Bronchial epithelial cell (primary cell): Measurements from ENCODE around the gene SHC2. TPM values are rescaled to one million over a fixed set of nuclear protein-coding genes. Genes with fewer than 3 reads are reported as not detected.
A peak's percentile ranks its signal among the peaks of the same experiment; 100 is the strongest.

ENCODE experiments used
- DNase-seq: peaks from one replicate; pipeline ENCODE4 v3.0.0-alpha.2; 2010; ENCODE audit warnings: low read depth
- FAIRE-seq: peaks from 2 replicates; lab custom pipeline; 2011; peaks lifted over from hg19 to GRCh38; lab: Jason Lieb, UNC
- H3K27me3 ChIP-seq: 2 replicates; pipeline ENCODE4 v1.5.1; 2011; ENCODE audit warnings: low read length; ENCODE audit not compliant: control insufficient read depth, insufficient read depth
- H3K36me3 ChIP-seq: 2 replicates; pipeline ENCODE4 v1.5.1; 2011; ENCODE audit warnings: low read length; ENCODE audit not compliant: control insufficient read depth, insufficient read depth
- H3K4me3 ChIP-seq: 2 replicates; pipeline ENCODE4 v1.5.1; 2011; ENCODE audit warnings: mild to moderate bottlenecking, low read depth, low read length, control low read depth
- total RNA-seq: library from RNA; depleted of rRNA; stranded (reverse); fragments of >200 nt; gene quantifications from 2 replicates; pipeline ENCODE4 v1.2.1, GENCODE V29; 2014
- TF ChIP-seq, protein P1 (sequence below): IDR thresholded peaks from 2 replicates; pipeline ENCODE4 v1.5.1; 2011; ENCODE audit warnings: mild to moderate bottlenecking, moderate library complexity, low read length, control low read depth, inconsistent platforms; ENCODE audit not compliant: insufficient read depth, severe bottlenecking

Gene SHC2
- total RNA-seq, 1 donor from 2014 or later: under 0.01 TPM

DNA sequence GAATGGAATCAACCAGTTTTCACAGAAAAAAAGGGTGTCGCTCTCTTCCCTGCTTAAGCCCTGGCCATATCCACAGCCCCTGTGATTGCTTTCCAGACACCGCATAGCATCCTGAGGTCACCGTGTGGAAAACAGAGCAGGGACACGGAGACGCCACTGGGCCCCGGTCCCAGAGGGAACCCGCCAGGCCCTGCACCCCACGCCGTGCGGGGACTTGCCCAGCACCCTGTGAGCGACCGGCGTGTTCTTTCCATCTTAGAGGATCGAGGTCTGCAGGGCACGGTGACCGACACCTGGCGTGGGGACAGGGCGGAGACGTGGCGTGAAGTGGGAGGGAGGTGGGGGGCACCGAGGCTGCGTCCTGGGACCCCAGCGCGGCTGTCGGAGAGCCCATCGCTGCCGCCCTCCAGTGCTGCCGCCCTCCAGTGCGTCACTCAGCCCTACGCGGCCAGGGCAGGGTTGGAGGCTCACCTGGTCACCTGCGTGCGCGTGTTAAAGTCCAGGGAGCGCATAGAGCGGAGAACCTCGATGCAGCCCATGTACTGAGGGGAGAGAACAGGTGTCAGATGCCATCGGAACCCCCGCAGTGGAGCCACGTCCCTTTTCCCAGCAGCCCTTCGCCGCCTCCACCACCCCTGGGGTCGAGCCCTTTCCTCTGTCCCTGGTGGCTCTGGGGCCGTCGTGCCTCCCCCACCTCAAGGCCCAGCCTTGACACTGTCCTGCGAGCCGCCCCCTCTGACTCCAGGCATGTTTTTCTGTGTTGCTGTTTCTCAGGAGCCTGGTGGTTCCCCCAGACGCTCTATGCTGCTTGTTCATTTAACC lies 20.2 kb downstream of the SHC2 start:
- no peak for FAIRE-seq
- H3K27me3 ChIP-seq: no peaks in the 10 kb centered on the region
- TF ChIP-seq, protein P1, sequence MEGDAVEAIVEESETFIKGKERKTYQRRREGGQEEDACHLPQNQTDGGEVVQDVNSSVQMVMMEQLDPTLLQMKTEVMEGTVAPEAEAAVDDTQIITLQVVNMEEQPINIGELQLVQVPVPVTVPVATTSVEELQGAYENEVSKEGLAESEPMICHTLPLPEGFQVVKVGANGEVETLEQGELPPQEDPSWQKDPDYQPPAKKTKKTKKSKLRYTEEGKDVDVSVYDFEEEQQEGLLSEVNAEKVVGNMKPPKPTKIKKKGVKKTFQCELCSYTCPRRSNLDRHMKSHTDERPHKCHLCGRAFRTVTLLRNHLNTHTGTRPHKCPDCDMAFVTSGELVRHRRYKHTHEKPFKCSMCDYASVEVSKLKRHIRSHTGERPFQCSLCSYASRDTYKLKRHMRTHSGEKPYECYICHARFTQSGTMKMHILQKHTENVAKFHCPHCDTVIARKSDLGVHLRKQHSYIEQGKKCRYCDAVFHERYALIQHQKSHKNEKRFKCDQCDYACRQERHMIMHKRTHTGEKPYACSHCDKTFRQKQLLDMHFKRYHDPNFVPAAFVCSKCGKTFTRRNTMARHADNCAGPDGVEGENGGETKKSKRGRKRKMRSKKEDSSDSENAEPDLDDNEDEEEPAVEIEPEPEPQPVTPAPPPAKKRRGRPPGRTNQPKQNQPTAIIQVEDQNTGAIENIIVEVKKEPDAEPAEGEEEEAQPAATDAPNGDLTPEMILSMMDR: no peak

DNA sequence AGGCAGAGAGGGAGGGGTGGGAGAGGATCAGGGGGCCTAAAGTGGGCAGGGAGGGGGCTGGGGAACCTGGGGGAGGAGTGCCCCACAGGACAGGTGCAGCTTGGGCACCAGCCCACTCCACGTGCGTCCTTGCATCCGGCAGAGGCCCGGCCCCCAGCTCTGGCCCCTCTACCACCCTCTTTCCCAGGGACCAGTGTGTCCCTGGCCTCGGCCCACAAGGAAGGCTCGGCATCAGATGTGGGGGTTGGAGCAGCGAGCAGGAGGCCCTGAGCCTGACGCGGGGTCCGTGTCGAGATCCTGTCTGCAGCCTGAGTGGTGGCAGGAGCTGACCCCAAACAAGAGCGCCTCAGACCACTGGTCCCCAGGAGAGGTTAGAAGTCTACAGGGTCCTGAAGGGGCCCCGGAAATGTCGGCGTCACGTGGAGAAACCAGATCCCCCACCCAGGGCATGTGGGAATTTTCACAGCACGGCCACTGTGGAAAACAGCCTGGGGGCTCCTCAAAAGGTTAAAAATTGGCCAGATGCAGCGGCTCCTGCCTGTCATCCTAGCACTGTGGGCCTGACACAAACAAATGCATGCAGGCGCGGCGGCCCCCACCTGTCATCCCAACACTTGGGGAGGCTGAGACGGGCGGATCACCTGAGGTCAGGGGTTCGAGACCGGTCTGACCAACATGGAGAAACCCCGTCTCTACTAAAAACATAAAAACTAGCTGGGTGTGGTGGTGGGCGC lies 21.5 kb downstream of the SHC2 start:
- H3K27me3 ChIP-seq: no peaks in the 10 kb centered on the region
- DNase-seq (no peak), FAIRE-seq (no peak)
- no peak overlapping the region for H3K4me3 ChIP-seq
- H3K36me3 ChIP-seq: no peaks in the 10 kb centered on the region
- TF ChIP-seq, protein P1: no peak

More for the DNA sequence above, 20.2 kb downstream of the SHC2 start:
- no peak overlapping the region for H3K4me3 ChIP-seq
- DNase-seq: no peak
- no peaks in the 10 kb centered on the region for H3K36me3 ChIP-seq

DNA sequence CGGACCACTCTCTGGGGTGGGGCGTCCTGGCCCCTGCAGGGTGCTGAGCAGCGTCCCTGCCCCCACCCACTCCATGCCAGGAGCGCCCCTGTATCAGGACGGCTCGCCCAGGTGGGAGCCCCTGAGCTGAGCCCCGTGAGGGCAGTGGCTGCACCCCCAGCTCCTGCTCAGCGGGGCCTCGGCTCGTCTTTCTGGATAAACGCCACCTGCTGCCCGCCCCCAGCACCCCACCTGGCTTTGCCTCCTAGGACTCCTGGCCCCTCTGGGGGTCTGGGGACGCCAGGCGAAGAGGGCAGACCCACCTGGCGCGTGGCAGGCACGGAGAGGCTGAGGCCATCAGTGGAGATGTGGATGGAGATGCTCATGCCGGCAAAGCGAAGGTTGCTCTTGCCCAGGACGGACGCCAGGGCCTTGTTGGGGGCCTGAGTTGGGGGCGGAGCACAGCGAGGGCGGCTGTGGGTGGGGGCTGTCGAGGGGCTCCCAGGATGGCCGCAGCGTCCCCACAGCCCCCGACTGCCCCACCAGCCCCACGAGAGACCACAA lies 22.3 kb downstream of the SHC2 start:
- no peaks in the 10 kb centered on the region for H3K36me3 ChIP-seq
- no peaks in the 10 kb centered on the region for H3K27me3 ChIP-seq
- TF ChIP-seq, protein P1: no peak
- FAIRE-seq (no peak), DNase-seq (no peak)
- H3K4me3 ChIP-seq: no peak overlapping the region

DNA sequence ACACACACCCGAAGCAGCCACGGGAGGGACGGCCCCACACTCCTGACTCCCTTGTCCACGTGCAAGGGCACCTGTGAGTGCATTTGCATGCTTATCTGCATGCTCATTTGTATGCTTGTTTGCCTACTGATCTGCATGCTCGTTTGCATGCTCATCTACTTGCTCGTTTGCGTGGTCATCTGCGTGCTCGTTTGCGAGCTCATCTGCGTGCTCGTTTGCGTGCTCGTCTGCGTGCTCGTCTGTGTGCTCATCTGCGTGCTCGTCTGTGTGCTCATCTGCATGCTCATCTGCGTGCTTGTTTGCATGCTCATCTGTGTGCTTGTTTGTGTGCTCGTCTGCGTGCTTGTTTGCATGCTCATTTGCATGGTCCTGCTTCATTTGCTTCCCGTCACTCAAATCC lies 23.8 kb downstream of the SHC2 start:
- H3K27me3 ChIP-seq: no peaks in the 10 kb centered on the region
- no peak overlapping the region for H3K4me3 ChIP-seq
- DNase-seq (no peak), FAIRE-seq (peak; percentile 7)
- TF ChIP-seq, protein P1: no peak
- no peaks in the 10 kb centered on the region for H3K36me3 ChIP-seq

DNA sequence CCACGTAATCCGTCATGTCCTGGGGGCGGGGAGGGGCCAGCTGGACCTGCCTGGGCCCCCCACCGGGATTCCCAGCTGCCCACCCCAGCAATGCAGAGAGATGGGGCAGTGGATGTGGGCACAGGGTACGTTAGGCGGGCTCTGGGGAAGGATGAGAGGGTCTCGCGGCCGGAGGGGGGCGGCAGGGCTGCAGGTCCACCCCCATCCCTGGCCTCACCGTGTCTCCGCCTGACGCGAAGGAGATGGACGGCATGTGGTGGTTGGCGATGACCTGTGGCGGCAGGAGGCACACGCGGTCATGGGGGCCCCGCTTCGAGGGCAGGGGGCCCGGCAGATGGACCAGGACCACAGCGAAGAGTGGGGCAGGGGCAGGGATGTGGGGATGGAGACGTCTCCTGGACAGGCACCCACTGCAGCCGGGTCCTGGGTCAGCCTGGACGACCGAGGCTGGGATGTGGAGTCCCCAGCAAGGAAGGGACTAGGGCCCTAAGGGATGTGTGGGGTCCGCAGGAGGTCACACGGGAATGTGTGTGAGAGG lies 24.4 kb downstream of the SHC2 start:
- TF ChIP-seq, protein P1: no peak
- H3K36me3 ChIP-seq: no peaks in the 10 kb centered on the region
- H3K27me3 ChIP-seq: no peaks in the 10 kb centered on the region
- FAIRE-seq (no peak), DNase-seq (no peak)
- H3K4me3 ChIP-seq: no peak overlapping the region
